Coronary artery (tissue), 2 donors: Measurements from ENCODE around the gene YWHAB.

ENCODE experiments used
- DNase-seq: peaks from one replicate; pipeline ENCODE4 v3.0.0-alpha.2; 2017; ENCODE audit warnings: low spot score
- H3K27ac ChIP-seq, 2 donors: fragments of 200-600 bp; sonication (generic); one replicate each; pipeline ENCODE4 v1.5.1; 2016 to 2019
- H3K4me3 ChIP-seq: fragments of 200-600 bp; sonication (generic); 2 replicates; pipeline ENCODE4 v1.5.1; 2016; ENCODE audit warnings: mild to moderate bottlenecking, moderate library complexity
- TF ChIP-seq, protein P1 (sequence below): fragments of 200-600 bp; sonication (generic); IDR thresholded peaks from one replicate; pipeline ENCODE4 v1.5.1; 2019; ENCODE audit warnings: antibody characterized with exemption

The YWHAB gene

DNA sequence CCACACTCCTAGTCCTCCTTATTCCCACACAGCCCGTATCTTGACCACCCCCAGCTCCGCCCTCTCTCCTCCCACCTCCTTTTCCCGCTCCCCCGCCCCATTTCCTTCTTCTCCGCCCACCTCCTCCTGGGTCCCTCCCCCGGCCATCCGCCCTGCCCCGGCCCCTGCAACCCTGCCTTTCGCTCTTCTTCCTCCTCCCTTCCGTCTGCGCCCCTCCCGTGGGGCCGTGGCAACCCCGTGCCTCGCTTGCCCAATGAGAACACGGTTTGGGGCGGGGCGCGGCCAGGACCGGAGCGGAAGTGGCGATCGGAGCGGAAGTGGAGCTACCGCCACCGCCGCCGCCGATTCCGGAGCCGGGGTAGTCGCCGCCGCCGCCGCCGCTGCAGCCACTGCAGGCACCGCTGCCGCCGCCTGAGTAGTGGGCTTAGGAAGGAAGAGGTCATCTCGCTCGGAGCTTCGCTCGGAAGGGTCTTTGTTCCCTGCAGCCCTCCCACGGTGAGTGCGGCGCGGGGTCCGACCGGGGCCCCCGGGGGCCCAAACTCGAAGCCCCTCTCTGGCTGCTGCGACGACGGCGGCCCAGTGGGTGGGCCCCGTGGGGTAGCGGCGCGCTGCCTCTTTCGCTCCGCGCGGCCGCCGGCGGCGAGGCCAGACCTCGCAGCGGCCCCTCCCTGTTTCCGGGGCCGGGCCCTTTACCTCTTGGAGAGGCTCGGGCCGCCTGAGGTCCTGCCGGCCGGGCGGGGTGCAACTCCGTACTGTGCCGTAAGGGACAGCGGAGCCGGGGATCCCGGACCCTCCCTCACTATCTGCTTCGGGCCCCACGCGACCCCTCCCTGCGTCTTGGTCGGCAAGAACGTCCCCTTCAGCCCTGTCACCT lies at the start of gene YWHAB:
TSS of gene YWHAB (plus strand) at position 314 of the 874 bp plus-strand sequence. CDS start 15,829 bp downstream, outside the sequence.
- peak within 1 kb of the TSS; percentile 98 to 99 for H3K27ac ChIP-seq
- peak; percentile 99 for DNase-seq
- TF ChIP-seq, protein P1, sequence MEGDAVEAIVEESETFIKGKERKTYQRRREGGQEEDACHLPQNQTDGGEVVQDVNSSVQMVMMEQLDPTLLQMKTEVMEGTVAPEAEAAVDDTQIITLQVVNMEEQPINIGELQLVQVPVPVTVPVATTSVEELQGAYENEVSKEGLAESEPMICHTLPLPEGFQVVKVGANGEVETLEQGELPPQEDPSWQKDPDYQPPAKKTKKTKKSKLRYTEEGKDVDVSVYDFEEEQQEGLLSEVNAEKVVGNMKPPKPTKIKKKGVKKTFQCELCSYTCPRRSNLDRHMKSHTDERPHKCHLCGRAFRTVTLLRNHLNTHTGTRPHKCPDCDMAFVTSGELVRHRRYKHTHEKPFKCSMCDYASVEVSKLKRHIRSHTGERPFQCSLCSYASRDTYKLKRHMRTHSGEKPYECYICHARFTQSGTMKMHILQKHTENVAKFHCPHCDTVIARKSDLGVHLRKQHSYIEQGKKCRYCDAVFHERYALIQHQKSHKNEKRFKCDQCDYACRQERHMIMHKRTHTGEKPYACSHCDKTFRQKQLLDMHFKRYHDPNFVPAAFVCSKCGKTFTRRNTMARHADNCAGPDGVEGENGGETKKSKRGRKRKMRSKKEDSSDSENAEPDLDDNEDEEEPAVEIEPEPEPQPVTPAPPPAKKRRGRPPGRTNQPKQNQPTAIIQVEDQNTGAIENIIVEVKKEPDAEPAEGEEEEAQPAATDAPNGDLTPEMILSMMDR, result no peak
- H3K4me3 ChIP-seq, result peak within 1 kb of the TSS; percentile 99

DNA sequence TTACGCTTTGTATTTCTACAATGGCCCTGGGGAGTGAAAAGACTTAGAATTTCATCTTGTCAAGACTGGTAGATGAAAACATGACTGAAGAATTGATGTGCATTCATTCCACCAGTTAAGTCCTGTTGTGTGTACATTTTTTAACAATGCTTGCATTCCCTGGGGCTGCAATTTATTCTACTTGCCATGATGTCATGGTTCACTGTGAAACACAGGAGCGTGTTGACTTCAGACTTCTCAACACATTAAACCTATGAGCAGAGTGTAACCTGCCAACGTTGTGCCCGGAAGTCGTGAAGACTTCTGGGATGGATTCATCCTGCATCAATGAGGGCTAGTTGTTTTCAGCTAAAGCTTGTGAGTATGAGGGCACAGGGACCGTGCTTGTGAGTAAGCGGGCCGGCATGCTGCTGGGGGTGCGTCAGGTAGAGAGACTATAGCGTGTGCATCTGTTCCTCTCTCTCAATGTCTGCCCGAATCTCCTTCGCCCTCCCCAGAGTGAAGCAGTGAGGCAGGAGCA lies 48.8 kb upstream of the YWHAB start:
- TF ChIP-seq, protein P1, result no peak
- DNase-seq, result no peak
- H3K27ac ChIP-seq, result no peak overlapping the region
- no peak overlapping the region for H3K4me3 ChIP-seq

- TF ChIP-seq, protein P1, result no peak
- DNase-seq, result peak; percentile 41
- Histone ChIP-seq H3K27ac (no peak overlapping the region), H3K4me3 (no peak overlapping the region)
Observed at GRCh38 chr20:44837946-44838345, 47.6 kb upstream of the YWHAB start.

- TF ChIP-seq, protein P1, result no peak
- no peak overlapping the region for H3K27ac ChIP-seq
Observed at GRCh38 chr20:44838521-44838920, 47.0 kb upstream of the YWHAB start.

DNA sequence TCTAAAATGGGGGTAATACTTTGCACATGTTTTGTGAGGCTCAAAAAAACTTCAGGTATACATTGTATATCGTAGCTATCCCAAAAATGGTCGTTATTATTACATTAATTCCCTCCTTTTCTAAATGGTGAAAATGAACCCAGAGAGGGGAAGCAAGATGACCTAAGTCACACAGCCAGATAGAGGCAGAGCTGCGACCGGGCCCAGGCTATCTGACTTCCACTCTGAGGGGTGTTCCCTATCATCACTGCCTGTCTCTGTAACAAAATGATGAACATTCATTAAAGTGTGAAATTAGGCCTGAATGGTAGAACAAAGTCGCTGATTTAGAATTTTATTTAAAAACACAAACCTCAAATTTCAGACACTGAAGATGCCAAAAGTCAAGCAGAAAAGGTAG lies 46.0 kb upstream of the YWHAB start:
- Histone ChIP-seq H3K27ac (no peak overlapping the region), H3K4me3 (no peak overlapping the region)
- TF ChIP-seq, protein P1, result no peak
- no peak for DNase-seq

More at GRCh38 chr20:44838521-44838920, 47.0 kb upstream of the YWHAB start:
- no peak overlapping the region for H3K4me3 ChIP-seq
- DNase-seq, result no peak

DNA sequence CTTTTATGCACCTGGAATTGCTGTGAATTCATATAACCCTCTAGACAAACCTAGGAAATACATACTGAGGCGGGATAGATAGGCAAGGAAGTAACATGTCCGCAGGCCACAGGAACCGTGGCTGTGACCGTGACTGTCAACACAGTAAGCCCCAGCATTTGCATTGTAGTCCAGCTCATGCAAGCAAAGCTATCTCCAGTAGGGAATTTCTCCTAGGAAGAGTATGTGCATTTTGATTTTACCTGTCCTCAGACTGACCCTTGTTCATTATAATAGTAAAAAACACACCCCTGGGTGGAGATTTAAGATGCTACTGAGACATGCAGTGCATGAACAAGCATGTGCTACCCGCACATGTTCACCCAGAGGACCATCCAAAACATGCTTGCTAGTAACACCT lies 44.7 kb upstream of the YWHAB start:
- DNase-seq, result no peak
- TF ChIP-seq, protein P1, result no peak
- Histone ChIP-seq H3K4me3 (no peak overlapping the region), H3K27ac (no peak overlapping the region)

DNA sequence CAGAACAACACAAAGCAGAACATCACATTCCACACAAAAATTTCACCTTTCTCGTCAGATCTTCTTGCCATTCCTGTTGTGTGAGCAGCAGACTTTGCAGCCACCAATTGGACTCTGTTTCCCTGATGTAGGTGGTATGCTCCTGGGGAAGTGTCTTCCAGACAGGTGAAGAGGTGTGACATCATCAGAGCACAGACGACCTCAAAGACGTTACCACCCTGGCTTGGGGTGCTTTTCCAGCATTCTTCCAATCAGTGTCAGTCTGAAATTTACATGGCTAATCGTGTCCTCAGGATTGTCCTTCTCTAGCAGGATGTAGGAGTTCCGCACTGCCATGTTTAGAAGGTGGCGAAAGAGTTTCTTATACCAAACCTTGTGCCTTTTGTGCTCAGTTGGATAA lies 43.5 kb upstream of the YWHAB start:
- DNase-seq, result no peak
- no peak overlapping the region for H3K27ac ChIP-seq
- TF ChIP-seq, protein P1, result no peak
- no peak overlapping the region for H3K4me3 ChIP-seq
